GM12865 (cell line): Measurements from ENCODE around the gene SOX8.

Experiments
- DNase-seq: peaks from one replicate; pipeline ENCODE4 v3.0.0; 2010; ENCODE audit warnings: low read depth
- H3K4me3 ChIP-seq: 2 replicates; pipeline ENCODE4 v1.5.1; 2011; ENCODE audit warnings: mild to moderate bottlenecking, low read depth, low read length, control low read depth
- CTCF ChIP-seq: IDR thresholded peaks from 2 replicates; pipeline ENCODE4 v1.5.1; 2011; ENCODE audit warnings: low read length, control low read depth, low read depth, inconsistent platforms; ENCODE audit not compliant: insufficient read depth; ENCODE audit errors: missing control alignments

The SOX8 gene

GRCh38 chr16:977896-978295, 3.7 kb upstream of the SOX8 start:
- H3K4me3 ChIP-seq, result no peak overlapping the region
- no peak for TF ChIP-seq CTCF
- no peak for DNase-seq

- no peak for DNase-seq
- H3K4me3 ChIP-seq, result no peak overlapping the region
- TF ChIP-seq CTCF, result no peak
These were observed 3.2 kb upstream of the SOX8 start for GRCh38 chr16:978403-978802.

- DNase-seq, result no peak
These were observed 2.4 kb upstream of the SOX8 start for GRCh38 chr16:979147-979546.

GRCh38 chr16:979859-980594, 1.5 kb upstream of the SOX8 start:
- DNase-seq, result no peak
- TF ChIP-seq CTCF, result no peak
- no peak overlapping the region for H3K4me3 ChIP-seq

More at GRCh38 chr16:979147-979546, 2.4 kb upstream of the SOX8 start:
- no peak overlapping the region for H3K4me3 ChIP-seq
- no peak for TF ChIP-seq CTCF

- DNase-seq, result no peak
- TF ChIP-seq CTCF, result no peak
- no peak overlapping the region for H3K4me3 ChIP-seq
These were observed 1.0 kb upstream of the SOX8 start for GRCh38 chr16:980595-980854.

GRCh38 chr16:982145-983043, 824 bp downstream of the SOX8 start:
- TF ChIP-seq CTCF, result no peak
- no peak for DNase-seq
- no peak overlapping the region for H3K4me3 ChIP-seq
